ENCODE measurements around the gene SHH.
"Not testable (repeated sequence)": the region's sequence is repeated elsewhere in the genome, so short reads cannot be mapped to it uniquely, and the experiment has no call there.

SHH gene

GRCh38 chr7:155819186-155819585 lies 6.9 kb upstream of the SHH start:
- DNase-seq (ENCODE audit: low spot score), result no peak

- no peak for DNase-seq (ENCODE audit: low spot score)
Measured at GRCh38 chr7:155818820-155819168, 6.5 kb upstream of the SHH start.

GRCh38 chr7:155818154-155818819 lies 6.0 kb upstream of the SHH start:
- no peak for DNase-seq (ENCODE audit: low spot score)

DNA sequence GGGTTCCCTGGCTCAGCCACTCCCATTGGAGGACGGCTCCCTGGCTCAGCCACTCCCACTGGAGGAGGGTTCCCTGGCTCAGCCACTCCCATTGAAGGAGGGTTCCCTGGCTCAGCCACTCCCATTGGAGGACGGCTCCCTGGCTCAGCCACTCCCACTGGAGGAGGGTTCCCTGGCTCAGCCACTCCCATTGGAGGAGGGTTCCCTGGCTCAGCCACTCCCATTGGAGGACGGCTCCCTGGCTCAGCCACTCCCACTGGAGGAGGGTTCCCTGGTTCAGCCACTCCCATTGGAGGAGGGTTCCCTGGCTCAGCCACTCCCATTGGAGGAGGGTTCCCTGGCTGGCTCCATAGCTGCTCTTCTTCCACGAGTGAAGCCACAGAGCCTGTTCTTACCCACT lies 5.3 kb upstream of the SHH start:
- DNase-seq (ENCODE audit: low spot score), result not testable (repeated sequence)

DNA sequence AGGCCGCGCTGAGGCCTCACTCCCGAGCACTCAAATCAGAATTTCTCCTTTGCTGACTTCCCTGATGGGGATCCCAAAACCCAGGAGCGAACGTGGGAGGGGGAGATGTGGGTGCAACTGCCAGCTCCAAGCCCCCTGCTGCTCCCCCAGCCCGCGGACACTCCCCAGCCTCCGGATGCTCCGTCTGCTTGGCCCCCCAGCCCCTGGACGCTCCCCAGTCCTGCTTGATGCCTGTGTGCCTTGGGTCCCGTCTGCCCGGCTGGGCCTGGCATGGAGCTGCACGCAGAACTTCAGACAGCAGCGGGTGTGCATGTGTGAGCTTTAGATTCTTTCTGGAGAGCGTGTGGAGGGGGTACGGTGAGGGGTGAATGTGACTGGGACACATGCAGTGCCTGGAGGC lies 4.7 kb upstream of the SHH start:
- DNase-seq (ENCODE audit: low spot score), result no peak

DNA sequence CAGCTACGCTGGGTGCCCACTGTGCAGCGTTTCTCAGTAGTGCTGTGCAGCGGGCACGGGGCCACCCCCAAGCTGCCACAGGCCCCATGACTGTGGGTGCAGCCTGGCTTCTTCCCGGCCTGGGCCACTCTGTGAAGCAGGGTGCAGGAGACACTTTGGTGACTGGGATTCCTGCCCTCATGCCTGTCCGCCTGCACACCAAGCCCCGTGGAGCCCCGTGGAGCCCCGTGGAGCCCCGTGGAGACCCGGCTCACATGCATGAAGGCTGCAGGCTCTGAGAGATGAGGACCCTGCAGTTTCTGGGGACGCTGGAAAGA lies 3.9 kb upstream of the SHH start:
- no peak for DNase-seq (ENCODE audit: low spot score)

DNA sequence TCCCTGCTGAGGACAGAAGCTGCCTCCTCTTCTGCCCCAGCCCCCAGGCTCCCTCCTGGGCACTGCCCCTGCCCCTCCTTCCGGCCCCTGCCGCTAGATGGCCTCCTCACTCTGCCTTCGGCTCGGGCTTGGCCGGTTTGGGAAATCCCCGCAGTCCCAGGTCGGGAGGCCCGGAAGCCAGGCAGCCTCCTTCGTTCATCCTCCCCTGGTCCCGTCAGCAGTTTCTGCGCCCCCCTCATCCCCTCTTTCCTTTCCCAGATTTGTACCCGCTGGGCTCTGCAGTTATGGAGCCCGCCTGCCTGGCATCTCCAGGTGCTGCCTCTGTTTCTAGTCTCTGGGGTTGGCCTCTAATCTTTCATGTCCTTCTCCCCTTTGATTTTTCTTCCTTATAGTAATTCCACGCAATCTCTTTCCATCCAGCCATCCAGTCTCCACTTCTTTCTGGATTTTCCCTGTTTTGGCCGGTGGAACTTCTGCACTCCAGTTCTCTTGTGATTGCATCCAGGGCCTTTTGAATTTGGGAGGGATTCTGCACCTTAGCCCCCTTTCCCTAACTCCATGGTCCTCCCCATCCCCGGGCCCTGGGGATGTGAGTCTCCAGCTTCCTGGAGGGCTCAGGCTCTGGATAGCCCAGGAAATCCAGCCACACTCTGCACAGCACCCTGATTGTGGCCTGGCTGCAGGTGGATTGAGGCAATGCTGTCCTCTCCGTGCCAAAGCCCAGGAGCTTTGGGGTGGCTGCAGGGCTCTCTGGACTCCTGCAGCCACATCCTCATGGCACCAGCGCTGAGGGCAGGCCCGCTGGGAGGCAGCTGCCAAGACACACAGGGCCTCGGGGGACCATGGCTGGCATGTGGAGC lies 3.3 kb upstream of the SHH start:
- DNase-seq (ENCODE audit: low spot score), result peak; percentile 50

GRCh38 chr7:155814316-155815276 lies 2.3 kb upstream of the SHH start:
- no peak for DNase-seq (ENCODE audit: low spot score)

- DNase-seq (ENCODE audit: low spot score), result no peak
Measured at GRCh38 chr7:155813546-155814315, 1.5 kb upstream of the SHH start.

DNA sequence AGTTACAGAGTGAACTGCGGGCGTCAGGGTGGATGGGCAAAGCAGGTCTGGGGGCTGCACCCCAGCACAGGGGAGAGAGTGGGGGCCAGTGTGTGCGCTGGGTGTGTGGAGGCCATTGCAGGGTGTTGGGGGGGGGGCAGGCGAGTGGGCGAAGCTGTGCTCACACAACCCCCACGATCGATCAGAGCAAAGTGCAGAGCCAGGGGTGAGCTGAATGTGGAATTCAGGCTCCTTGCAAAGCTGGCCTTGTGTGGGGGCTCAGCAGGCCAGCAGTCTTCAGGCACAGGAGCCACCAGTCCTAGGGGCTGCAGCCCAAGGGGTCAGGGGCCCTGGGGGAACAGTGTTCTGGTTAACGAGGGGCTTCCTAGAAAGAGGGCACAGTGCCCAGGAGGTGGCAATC lies 862 bp upstream of the SHH start:
- no peak for DNase-seq (ENCODE audit: low spot score)

GRCh38 chr7:155811560-155811894 lies 736 bp downstream of the SHH start:
- DNase-seq (ENCODE audit: low spot score), result no peak

- DNase-seq (ENCODE audit: low spot score), result no peak
Measured at GRCh38 chr7:155810770-155811559, 1.3 kb downstream of the SHH start.

DNA sequence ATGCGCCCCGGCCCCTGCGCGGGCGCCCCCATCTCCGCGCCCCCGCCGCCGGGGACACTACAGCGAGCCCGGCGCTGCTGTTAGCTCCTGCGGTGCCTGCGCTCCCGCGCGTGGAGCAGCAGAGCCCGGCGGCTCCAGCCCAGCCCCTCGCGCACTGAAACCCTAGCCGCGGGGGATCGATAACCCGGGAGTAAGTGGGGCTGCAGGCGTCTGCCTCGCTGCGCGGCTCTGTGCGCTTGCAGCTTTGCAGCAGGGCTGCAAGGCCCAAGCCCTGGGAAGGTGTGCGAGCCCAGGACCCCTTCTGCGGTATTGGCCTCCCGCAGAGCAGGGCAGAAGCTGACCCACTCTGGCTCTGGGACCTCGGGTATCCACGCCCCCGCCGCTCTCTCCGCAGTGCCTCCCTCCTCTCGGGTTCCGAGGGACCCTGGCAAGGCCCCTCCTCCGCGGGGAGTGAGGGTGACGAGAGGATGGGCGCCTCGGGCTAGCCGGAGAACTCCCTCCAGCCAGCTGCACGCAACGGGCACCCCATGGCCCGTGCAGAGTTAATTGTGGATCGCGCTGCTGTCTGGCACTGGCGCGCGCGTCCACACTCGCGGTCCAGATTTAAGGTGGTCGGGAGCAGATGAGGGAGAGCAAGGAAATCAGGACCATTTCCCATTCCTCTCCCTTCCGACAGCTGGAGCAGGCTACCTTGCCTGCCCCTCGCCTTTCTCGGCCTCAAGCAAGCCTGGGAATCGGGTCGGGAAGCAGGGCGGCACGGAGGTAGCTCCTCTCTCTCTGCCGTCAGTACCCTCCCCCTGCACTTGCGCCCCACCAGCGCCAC lies 2.1 kb downstream of the SHH start:
- no peak for DNase-seq (ENCODE audit: low spot score)

DNA sequence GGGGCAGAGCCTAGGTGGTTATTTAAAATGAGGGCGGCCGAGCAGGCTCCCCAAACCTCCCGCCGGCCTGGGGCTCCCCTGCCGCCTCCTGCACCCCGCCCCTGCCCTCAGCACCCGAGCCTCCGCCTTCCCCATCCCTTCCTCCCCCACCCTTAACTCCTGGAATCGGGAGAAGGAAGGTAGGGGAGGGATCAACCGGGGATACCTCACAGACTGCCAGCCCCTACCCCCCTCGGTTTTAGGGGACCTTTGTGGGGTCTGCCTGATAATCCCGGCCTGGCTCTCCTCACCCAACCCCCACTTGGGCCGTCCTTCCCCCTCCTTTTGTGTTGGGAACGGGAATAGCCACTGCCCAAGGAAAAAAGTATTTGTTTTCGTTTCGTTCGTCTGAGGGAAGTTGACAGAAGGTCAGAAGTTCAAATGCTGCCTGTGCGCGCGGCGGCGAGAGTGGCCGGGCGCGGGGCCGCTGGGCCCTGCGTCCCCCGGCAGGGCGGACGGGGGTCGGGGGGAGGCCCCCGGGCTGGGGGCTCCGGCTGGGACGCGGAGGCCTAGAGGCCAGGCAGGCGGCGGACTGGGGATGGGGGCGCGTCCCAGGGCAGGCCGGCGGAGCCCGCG lies 2.8 kb downstream of the SHH start:
- no peak for DNase-seq (ENCODE audit: low spot score)

- DNase-seq (ENCODE audit: low spot score), result no peak
Measured at GRCh38 chr7:155808549-155809331, 3.5 kb downstream of the SHH start.

GRCh38 chr7:155807789-155808548 lies 4.3 kb downstream of the SHH start:
- DNase-seq (ENCODE audit: low spot score), result no peak

- DNase-seq (ENCODE audit: low spot score), result no peak
Measured at GRCh38 chr7:155807065-155807671, 5.1 kb downstream of the SHH start.

Data from AG08395 (cell line).